H9 (cell line): ENCODE results near the gene ARSI. TPM values are rescaled to one million over a fixed set of nuclear protein-coding genes. Genes with fewer than 3 reads are reported as not detected.
"Not testable (repeated sequence)": the region's sequence is repeated elsewhere in the genome, so short reads cannot be mapped to it uniquely, and the experiment has no call there.

Experiments used
- DNase-seq: peaks from one replicate; pipeline ENCODE4 v3.0.0-alpha.2; 2017
- H2AFZ ChIP-seq: one replicate; pipeline ENCODE4 v1.6.1; 2013; ENCODE audit warnings: mild to moderate bottlenecking, low read length, control low read depth, moderate library complexity
- H2AK5ac ChIP-seq: 2 replicates; pipeline ENCODE4 v1.6.1; 2013; ENCODE audit warnings: low read length, control low read depth, mixed read lengths; ENCODE audit not compliant: insufficient read length
- H2BK120ac ChIP-seq: one replicate; pipeline ENCODE4 v1.6.1; 2013; ENCODE audit warnings: low read depth, mild to moderate bottlenecking, low read length, control low read depth, inconsistent platforms; ENCODE audit not compliant: poor library complexity, severe bottlenecking
- H2BK12ac ChIP-seq: 2 replicates; pipeline ENCODE4 v1.6.1; 2013; ENCODE audit warnings: low read length, control low read depth, mixed read lengths, low read depth; ENCODE audit not compliant: insufficient read length
- H2BK15ac ChIP-seq: 2 replicates; pipeline ENCODE4 v1.6.1; 2013; ENCODE audit warnings: low read depth, low read length, control low read depth
- H2BK20ac ChIP-seq: one replicate; pipeline ENCODE4 v1.6.1; 2013; ENCODE audit warnings: low read depth, mild to moderate bottlenecking, low read length, control low read depth, inconsistent platforms; ENCODE audit not compliant: poor library complexity, severe bottlenecking
- H2BK5ac ChIP-seq: 2 replicates; pipeline ENCODE4 v1.6.1; 2013; ENCODE audit warnings: low read length, control low read depth, mixed read lengths; ENCODE audit not compliant: insufficient read length
- H3K14ac ChIP-seq: 2 replicates; pipeline ENCODE4 v1.6.1; 2013; ENCODE audit warnings: low read length, control low read depth; ENCODE audit not compliant: insufficient read depth
- H3K18ac ChIP-seq: 2 replicates; pipeline ENCODE4 v1.6.1; 2013; ENCODE audit warnings: low read depth, mild to moderate bottlenecking, mixed read lengths, low read length, control low read depth; ENCODE audit not compliant: insufficient read length
- H3K23ac ChIP-seq: 2 replicates; pipeline ENCODE4 v1.6.1; 2013; ENCODE audit warnings: low read length, control low read depth, mixed read lengths, low read depth; ENCODE audit not compliant: insufficient read length
- H3K23me2 ChIP-seq: 2 replicates; pipeline ENCODE4 v1.6.1; 2013; ENCODE audit warnings: low read depth, mild to moderate bottlenecking, mixed read lengths, low read length, control low read depth; ENCODE audit not compliant: insufficient read length, poor library complexity, severe bottlenecking
- H3K27ac ChIP-seq: 2 replicates; pipeline ENCODE4 v1.5.1; 2013; ENCODE audit warnings: low read length, control low read depth, mixed read lengths, low read depth; ENCODE audit not compliant: insufficient read length
- H3K27me3 ChIP-seq: 2 replicates; pipeline ENCODE4 v1.6.1; 2013; ENCODE audit warnings: low read length, control low read depth, inconsistent platforms; ENCODE audit not compliant: insufficient read depth
- H3K4ac ChIP-seq: 2 replicates; pipeline ENCODE4 v1.6.1; 2013; ENCODE audit warnings: low read depth, mild to moderate bottlenecking, control low read depth, inconsistent platforms, low read length, moderate library complexity
- H3K4me1 ChIP-seq: 2 replicates; pipeline ENCODE4 v1.6.1; 2013; ENCODE audit warnings: low read length, control low read depth, inconsistent platforms; ENCODE audit not compliant: insufficient read depth
- H3K4me2 ChIP-seq: 2 replicates; pipeline ENCODE4 v1.6.1; 2013; ENCODE audit warnings: low read length, control low read depth, mixed read lengths; ENCODE audit not compliant: insufficient read length, insufficient read depth
- H3K56ac ChIP-seq: 2 replicates; pipeline ENCODE4 v1.6.1; 2013; ENCODE audit warnings: low read depth, mild to moderate bottlenecking, mixed read lengths, low read length, control low read depth; ENCODE audit not compliant: insufficient read length
- H3K79me1 ChIP-seq: 2 replicates; pipeline ENCODE4 v1.6.1; 2013; ENCODE audit warnings: low read depth, mild to moderate bottlenecking, moderate library complexity, low read length, control low read depth, inconsistent platforms; ENCODE audit not compliant: insufficient read depth, poor library complexity, severe bottlenecking
- H3K79me2 ChIP-seq: 2 replicates; pipeline ENCODE4 v1.6.1; 2013; ENCODE audit warnings: low read length, control low read depth, inconsistent platforms; ENCODE audit not compliant: insufficient read depth
- H3K9ac ChIP-seq: 2 replicates; pipeline ENCODE4 v1.6.1; 2013; ENCODE audit warnings: low read length, control low read depth, mixed read lengths; ENCODE audit not compliant: insufficient read length; ENCODE audit errors: extremely low read depth
- H3K9me3 ChIP-seq: one replicate; pipeline ENCODE4 v1.6.1; 2013; ENCODE audit warnings: low read depth, low read length, inconsistent platforms; ENCODE audit not compliant: control insufficient read depth
- H3T11ph ChIP-seq: one replicate; pipeline ENCODE4 v1.6.1; 2013; ENCODE audit warnings: mild to moderate bottlenecking, low read length, control low read depth, inconsistent platforms
- H4K20me1 ChIP-seq: one replicate; pipeline ENCODE4 v1.6.1; 2013; ENCODE audit not compliant: control insufficient read depth, insufficient read length, insufficient read depth
- H4K5ac ChIP-seq: 2 replicates; pipeline ENCODE4 v1.6.1; 2013; ENCODE audit warnings: low read depth, mild to moderate bottlenecking, mixed read lengths, low read length, control low read depth; ENCODE audit not compliant: insufficient read length
- H4K8ac ChIP-seq: replicated peaks from 2 replicates; pipeline ENCODE4 v1.6.1; 2013; ENCODE audit warnings: low read length, control low read depth, mixed read lengths, low read depth; ENCODE audit not compliant: insufficient read length
- H4K91ac ChIP-seq: 2 replicates; pipeline ENCODE4 v1.6.1; 2013; ENCODE audit warnings: low read depth, mild to moderate bottlenecking, moderate library complexity, mixed read lengths, low read length, control low read depth; ENCODE audit not compliant: insufficient read length
- H3K27ac Mint-ChIP-seq, 3 experiments: 2 replicates in 2 of 3; 3 replicates in 1 of 3; pipeline ENCODE4 v1.8.0; 2020 to 2021; ENCODE audit warnings: mixed read lengths in 3 of 3, mild to moderate bottlenecking in 1 of 3, moderate library complexity in 1 of 3
- H3K27me3 Mint-ChIP-seq: 2 replicates; pipeline ENCODE4 v1.8.0; 2021; ENCODE audit warnings: low read depth, mild to moderate bottlenecking, moderate library complexity, mixed read lengths
- H3K36me3 Mint-ChIP-seq, 3 experiments: 2 replicates in 2 of 3; 3 replicates in 1 of 3; pipeline ENCODE4 v1.8.0; 2020 to 2021; ENCODE audit warnings: low read depth in 3 of 3, mixed read lengths in 3 of 3; ENCODE audit not compliant: insufficient read depth in 1 of 3
- H3K4me1 Mint-ChIP-seq, 2 experiments: 2 replicates each; pipeline ENCODE4 v1.8.0; 2020; ENCODE audit warnings: mixed read lengths in 2 of 2
- H3K4me3 Mint-ChIP-seq, 2 experiments: 2 replicates in 1 of 2; 3 replicates in 1 of 2; pipeline ENCODE4 v1.8.0; 2020 to 2021; ENCODE audit warnings: mild to moderate bottlenecking in 2 of 2, mixed read lengths in 2 of 2, moderate library complexity in 1 of 2
- H3K9me3 Mint-ChIP-seq, 2 experiments: 2 replicates in 1 of 2; 3 replicates in 1 of 2; pipeline ENCODE4 v1.8.0; 2020; ENCODE audit warnings: mild to moderate bottlenecking in 2 of 2, mixed read lengths in 2 of 2, moderate library complexity in 1 of 2
- CTCF ChIP-seq: fragments of 200-600 bp; sonication (generic); conservative IDR thresholded peaks from 3 replicates; pipeline ENCODE4 v1.8.0; 2021; ENCODE audit warnings: antibody characterized with exemption, mild to moderate bottlenecking
- WGBS: extraction: QIAGEN DNeasy Blood & Tissue Kit; methylation state at CpG from one replicate; pipeline ENCODE4 v1.1.7; 2013; ENCODE audit warnings: missing lambda C conversion rate, low lambda C conversion rate, mixed read lengths; ENCODE audit not compliant: insufficient read length; ENCODE audit errors: extremely low coverage; 5-methylcytosine and 5-hydroxymethylcytosine counted together
- total RNA-seq: library from RNA; stranded (reverse); gene quantifications from 2 replicates; pipeline ENCODE4 v1.2.1, GENCODE V29; 2021

ARSI gene
- total RNA-seq, 1 experiment from 2014 or later, result 1.7 TPM

GRCh38 chr5:150248946-150249345 lies 53.8 kb downstream of the ARSI start:
- Histone ChIP-seq H3K27me3 (no peaks in the 10 kb centered on the region), H3K27ac (no peak overlapping the region), H2BK20ac (no peak overlapping the region), H3K23me2 (no peaks in the 10 kb centered on the region), H4K5ac (no peak overlapping the region), H3K56ac (no peak overlapping the region), H4K8ac (no peak overlapping the region), H2AK5ac (no peak overlapping the region), H4K20me1 (no peaks in the 10 kb centered on the region), H3T11ph (no peak overlapping the region), H3K14ac (no peak overlapping the region), H3K9me3 (no peaks in the 10 kb centered on the region), H3K4ac (no peak overlapping the region), H3K4me1 (no peaks in the 10 kb centered on the region), H3K79me1 (no peaks in the 10 kb centered on the region), H2BK15ac (no peak overlapping the region), H3K79me2 (no peaks in the 10 kb centered on the region), H3K23ac (no peak overlapping the region), H3K4me2 (no peak overlapping the region), H3K9ac (no peak overlapping the region), H2AFZ (no peak overlapping the region), H4K91ac (no peak overlapping the region), H3K18ac (no peak overlapping the region), H2BK12ac (no peak overlapping the region), H2BK120ac (no peak overlapping the region), H2BK5ac (no peak overlapping the region)
- Mint-ChIP-seq H3K4me3 (no peak overlapping the region), H3K36me3 (no peaks in the 10 kb centered on the region; a peak in 1 of 7 replicates), H3K27ac (no peak overlapping the region), H3K4me1 (peaks cover 0 to 5% of the 10 kb centered on the region in 2 experiments; a peak in 2 of 4 replicates), H3K9me3 (no peaks in the 10 kb centered on the region), H3K27me3 (peaks cover 6% of the 10 kb centered on the region; the same call in 1 of the 2 replicates)
- no CpG with 5 or more reads among the region's 3 CpGs for WGBS
- TF ChIP-seq CTCF, result no peak
- no peak for DNase-seq

DNA sequence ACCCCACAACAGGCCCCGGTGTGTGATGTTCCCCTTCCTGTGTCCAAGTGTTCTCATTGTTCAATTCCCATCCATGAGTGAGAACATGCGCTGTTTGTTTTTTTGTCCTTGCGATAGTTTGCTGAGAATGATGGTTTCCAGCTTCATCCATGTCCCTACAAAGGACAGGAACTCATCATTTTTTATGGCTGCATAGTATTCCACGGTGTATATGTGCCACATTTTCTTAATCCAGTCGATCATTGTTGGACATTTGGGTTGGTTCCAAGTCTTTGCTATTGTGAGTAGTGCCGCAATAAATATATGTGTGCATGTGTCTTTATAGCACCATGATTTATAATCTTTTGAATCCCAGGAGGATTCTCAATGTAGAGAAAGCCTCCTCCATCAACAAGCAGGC lies 54.2 kb downstream of the ARSI start:
- not testable (repeated sequence) for H2AK5ac ChIP-seq, H4K8ac ChIP-seq, H3T11ph ChIP-seq, H3K9me3 ChIP-seq, H3K9ac ChIP-seq, H3K27ac ChIP-seq, H3K27ac Mint-ChIP-seq, H2BK5ac ChIP-seq, H3K4me2 ChIP-seq, H4K91ac ChIP-seq, H3K27me3 Mint-ChIP-seq, H4K20me1 ChIP-seq, H3K23me2 ChIP-seq, H3K14ac ChIP-seq, H3K4ac ChIP-seq, H3K79me1 ChIP-seq, H3K4me1 Mint-ChIP-seq, DNase-seq, H3K36me3 Mint-ChIP-seq, H2BK15ac ChIP-seq, H3K9me3 Mint-ChIP-seq, H3K4me1 ChIP-seq, H3K4me3 Mint-ChIP-seq, H3K79me2 ChIP-seq, H3K23ac ChIP-seq, H2BK120ac ChIP-seq, H2AFZ ChIP-seq, H3K18ac ChIP-seq, H2BK12ac ChIP-seq, H3K56ac ChIP-seq, H2BK20ac ChIP-seq, H3K27me3 ChIP-seq, H4K5ac ChIP-seq
- no CpG with 5 or more reads among the region's 6 CpGs for WGBS
